Left ventricle myocardium inferior (tissue), 1 donor: ENCODE data around the gene FKBP1B. TPM values are rescaled to one million over a fixed set of nuclear protein-coding genes. Genes with fewer than 3 reads are reported as not detected.

ENCODE experiments used
- DNase-seq: peaks from one replicate; pipeline ENCODE4 v3.0.0-alpha.2; 2020
- H3K27ac ChIP-seq: fragments of 200-600 bp; replicated peaks from 2 replicates; pipeline ENCODE4 v1.8.0; 2021
- H3K27me3 ChIP-seq: fragments of 200-600 bp; 2 replicates; pipeline ENCODE4 v1.8.0; 2021; ENCODE audit warnings: low read depth
- H3K36me3 ChIP-seq: fragments of 200-600 bp; 2 replicates; pipeline ENCODE4 v1.8.0; 2021
- H3K4me1 ChIP-seq: fragments of 200-600 bp; 2 replicates; pipeline ENCODE4 v1.8.0; 2021
- H3K4me3 ChIP-seq: fragments of 200-600 bp; 2 replicates; pipeline ENCODE4 v1.8.0; 2021; ENCODE audit warnings: mild to moderate bottlenecking, moderate library complexity
- H3K9me3 ChIP-seq: fragments of 200-600 bp; replicated peaks from 2 replicates; pipeline ENCODE4 v1.8.0; 2021
- CTCF ChIP-seq: fragments of 200-600 bp; IDR thresholded peaks from 2 replicates; pipeline ENCODE4 v1.8.0; 2021; ENCODE audit warnings: antibody characterized with exemption, mild to moderate bottlenecking, borderline replicate concordance
- intact Hi-C: fragments of 100-400 bp; cut with micrococcal nuclease; formaldehyde crosslinking; loops from one replicate; pipeline ENCODE4 v1.11.0; 2022
- total RNA-seq: library from RNA; stranded (reverse); fragmentation: NEBNext Ultra II Directional; extraction: Animal tissue kit (Norgen Biotek cat#: 25700); gene quantifications from one replicate; pipeline ENCODE4 v1.2.1, GENCODE V29; 2021
- donor health status: DM: no; HTN: yes; CAD: no; lungs with severe emphysema.

FKBP1B gene
- total RNA-seq, 1 donor from 2014 or later, result 2.1 TPM

GRCh38 chr2:24110660-24111303 lies 61.2 kb downstream of the FKBP1B start:
- Histone ChIP-seq H3K36me3 (peaks cover 7% of the 10 kb centered on the region), H3K27ac (peak overlapping the region; percentile 65), H3K4me1 (peaks cover 5% of the 10 kb centered on the region), H3K4me3 (no peak overlapping the region), H3K9me3 (peaks cover 36% of the 10 kb centered on the region), H3K27me3 (no peaks in the 10 kb centered on the region)
- TF ChIP-seq CTCF, result no peak
- DNase-seq, result no peak
- intact Hi-C loops, result no loop called here

GRCh38 chr2:24111407-24111901 lies 61.9 kb downstream of the FKBP1B start:
- Histone ChIP-seq H3K4me1 (peaks cover 5% of the 10 kb centered on the region), H3K36me3 (peaks cover 7% of the 10 kb centered on the region), H3K9me3 (peaks cover 33% of the 10 kb centered on the region), H3K27ac (peak overlapping the region; percentile 65), H3K4me3 (no peak overlapping the region), H3K27me3 (no peaks in the 10 kb centered on the region)
- no peak for TF ChIP-seq CTCF
- no peak for DNase-seq
- intact Hi-C loops, result no loop called here

Other genes with a start within 250 kb of the FKBP1B start
- gene ATAD2B, start 122.6 kb upstream of the FKBP1B start, total RNA-seq, result 7.9 TPM
- gene UBXN2A, start 109.3 kb upstream of the FKBP1B start, total RNA-seq, result 18.5 TPM
- gene MFSD2B, start 39.7 kb upstream of the FKBP1B start, total RNA-seq, result 0.16 TPM
- gene WDCP, start 2.4 kb upstream of the FKBP1B start, total RNA-seq, result 8.6 TPM
- gene SF3B6, start 26.6 kb downstream of the FKBP1B start, total RNA-seq, result 59.7 TPM
- gene TP53I3, start 35.1 kb downstream of the FKBP1B start, total RNA-seq, result 7.5 TPM
- 0.74 TPM for gene PFN4, start 73.6 kb downstream of the FKBP1B start, total RNA-seq
- 29.6 TPM for gene FAM228B, start 73.7 kb downstream of the FKBP1B start, total RNA-seq
- gene FAM228A, start 125.3 kb downstream of the FKBP1B start, total RNA-seq, result 0.11 TPM